Kidney (tissue), 14 donors: Measurements from ENCODE around the gene IDUA. TPM values are rescaled to one million over a fixed set of nuclear protein-coding genes. Genes with fewer than 3 reads are reported as not detected.
A peak's percentile ranks its signal among the peaks of the same experiment; 100 is the strongest.
"Not testable (repeated sequence)": the region's sequence is repeated elsewhere in the genome, so short reads cannot be mapped to it uniquely, and the experiment has no call there.

Experiments used
- DNase-seq, 5 donors: peaks; one replicate each; pipeline ENCODE4 v3.0.0-alpha.2; 2013 to 2020
- FAIRE-seq: peaks from 2 replicates; lab custom pipeline; 2012; peaks lifted over from hg19 to GRCh38; lab: Jason Lieb, UNC
- H3K27ac ChIP-seq, 2 donors: one replicate each; pipeline ENCODE4 v1.7.0; 2013; ENCODE audit warnings: low read depth in 2 of 2, low read length in 2 of 2, inconsistent platforms in 1 of 2
- H3K27me3 ChIP-seq: one replicate; pipeline ENCODE4 v1.7.1; 2013; ENCODE audit warnings: low read length, inconsistent platforms; ENCODE audit not compliant: control insufficient read depth, insufficient read depth
- H3K36me3 ChIP-seq, 3 donors: one replicate each; pipeline versions ENCODE4 v1.7.0 to v1.7.1; 2013; ENCODE audit warnings: low read length in 3 of 3, control low read depth in 1 of 3, inconsistent platforms in 1 of 3; ENCODE audit not compliant: insufficient read depth in 3 of 3, control insufficient read depth in 2 of 3
- H3K4me1 ChIP-seq, 3 donors: one replicate each; pipeline versions ENCODE4 v1.7.0 to v1.7.1; 2013; ENCODE audit warnings: low read length in 3 of 3, inconsistent platforms in 1 of 3, low read depth in 1 of 3; ENCODE audit not compliant: control insufficient read depth in 2 of 3, insufficient read depth in 2 of 3
- H3K4me3 ChIP-seq, 3 donors: one replicate each; pipeline versions ENCODE4 v1.7.0 to v1.8.1; 2013; ENCODE audit warnings: low read length in 3 of 3, control low read depth in 1 of 3, inconsistent platforms in 1 of 3
- H3K9ac ChIP-seq, 3 donors: one replicate each; pipeline versions ENCODE4 v1.7.0 to v1.7.1; 2013; ENCODE audit warnings: low read length in 3 of 3, control low read depth in 1 of 3, inconsistent platforms in 1 of 3
- H3K9me3 ChIP-seq, 3 donors: one replicate each; pipeline versions ENCODE4 v1.7.0 to v1.7.1; 2013; ENCODE audit warnings: low read length in 3 of 3, control low read depth in 1 of 3, inconsistent platforms in 1 of 3; ENCODE audit not compliant: control insufficient read depth in 2 of 3, insufficient read depth in 1 of 3
- CTCF ChIP-seq: IDR thresholded peaks from 3 replicates; pipeline ENCODE4 v1.5.1; 2012; ENCODE audit warnings: mild to moderate bottlenecking, moderate library complexity, borderline replicate concordance; ENCODE audit not compliant: insufficient read depth; ENCODE audit errors: extremely low read depth
- intact Hi-C: fragments of 100-400 bp; cut with DNase I; formaldehyde crosslinking; loops from one replicate; pipeline ENCODE4 v1.11.1; 2022
- polyA plus RNA-seq: library from polyadenylated mRNA; stranded (reverse); fragments of 350-450 nt; fragmentation: Illumina TruSeq; extraction: RNeasy Lipid Tissue Mini Kit (QIAGEN cat#74804); gene quantifications from one replicate; pipeline ENCODE4 v1.2.3, GENCODE V29; 2014; ENCODE audit warnings: low read depth, low replicate concordance; ENCODE audit not compliant: insufficient read depth
- total RNA-seq: library from RNA; stranded (reverse); fragmentation: NEBNext Ultra II Directional; extraction: Animal tissue kit (Norgen Biotek cat#: 25700); gene quantifications from one replicate; pipeline ENCODE4 v1.2.1, GENCODE V29; 2021
- donor health status: control.
- donor health status: control.
- donor health status: control.
- donor health status: control.
- donor health status: control.
- donor health status: DM: yes; HTN: yes; CAD: no.
- donor health status: Normal renal cell carcinoma (clear cell type).

IDUA gene
- total and polyA plus RNA-seq, 2 donors from 2014 or later: 11.9 to 58.5 TPM

GRCh38 chr4:998096-998691, 11.3 kb downstream of the IDUA start:
- peaks cover 13% of the 10 kb centered on the region for H3K27me3 ChIP-seq

GRCh38 chr4:999240-999863, 12.5 kb downstream of the IDUA start:
- peaks cover 19% of the 10 kb centered on the region for H3K27me3 ChIP-seq
- intact Hi-C loops, H3K27ac ChIP-seq, H3K4me1 ChIP-seq, H3K9me3 ChIP-seq, FAIRE-seq, H3K36me3 ChIP-seq, H3K9ac ChIP-seq, H3K4me3 ChIP-seq: not testable (repeated sequence)
- DNase-seq: peak in 1 of 5 donors; percentile 41

More at GRCh38 chr4:998096-998691, 11.3 kb downstream of the IDUA start:
- intact Hi-C loops: no loop called here
- H3K4me1 ChIP-seq: peaks cover 0 to 12% (median 5%) of the 10 kb centered on the region in 3 donors
- no peaks in the 10 kb centered on the region for H3K36me3 ChIP-seq
- no peak overlapping the region for H3K4me3 ChIP-seq
- TF ChIP-seq CTCF: no peak
- FAIRE-seq (no peak), DNase-seq (peak in 2 of 5 donors; percentile 59 to 64)
- no peak overlapping the region for H3K27ac ChIP-seq
- H3K9ac ChIP-seq: no peak overlapping the region
- H3K9me3 ChIP-seq: no peaks in the 10 kb centered on the region

- no peak for DNase-seq
- intact Hi-C loops: no loop called here
Measured at GRCh38 chr4:999882-1000425, 13.1 kb downstream of the IDUA start.

More at GRCh38 chr4:999882-1000425, 13.1 kb downstream of the IDUA start:
- no peaks in the 10 kb centered on the region for H3K9me3 ChIP-seq
- no peak overlapping the region for H3K9ac ChIP-seq
- no peak for TF ChIP-seq CTCF
- H3K27ac ChIP-seq: no peak overlapping the region
- H3K27me3 ChIP-seq: peaks cover 19% of the 10 kb centered on the region
- H3K36me3 ChIP-seq: no peaks in the 10 kb centered on the region
- no peak for FAIRE-seq
- H3K4me3 ChIP-seq: no peak overlapping the region
- H3K4me1 ChIP-seq: peaks cover 0 to 10% (median 5%) of the 10 kb centered on the region in 3 donors
